Measurements from ENCODE around the gene SH3D21.

DNA sequence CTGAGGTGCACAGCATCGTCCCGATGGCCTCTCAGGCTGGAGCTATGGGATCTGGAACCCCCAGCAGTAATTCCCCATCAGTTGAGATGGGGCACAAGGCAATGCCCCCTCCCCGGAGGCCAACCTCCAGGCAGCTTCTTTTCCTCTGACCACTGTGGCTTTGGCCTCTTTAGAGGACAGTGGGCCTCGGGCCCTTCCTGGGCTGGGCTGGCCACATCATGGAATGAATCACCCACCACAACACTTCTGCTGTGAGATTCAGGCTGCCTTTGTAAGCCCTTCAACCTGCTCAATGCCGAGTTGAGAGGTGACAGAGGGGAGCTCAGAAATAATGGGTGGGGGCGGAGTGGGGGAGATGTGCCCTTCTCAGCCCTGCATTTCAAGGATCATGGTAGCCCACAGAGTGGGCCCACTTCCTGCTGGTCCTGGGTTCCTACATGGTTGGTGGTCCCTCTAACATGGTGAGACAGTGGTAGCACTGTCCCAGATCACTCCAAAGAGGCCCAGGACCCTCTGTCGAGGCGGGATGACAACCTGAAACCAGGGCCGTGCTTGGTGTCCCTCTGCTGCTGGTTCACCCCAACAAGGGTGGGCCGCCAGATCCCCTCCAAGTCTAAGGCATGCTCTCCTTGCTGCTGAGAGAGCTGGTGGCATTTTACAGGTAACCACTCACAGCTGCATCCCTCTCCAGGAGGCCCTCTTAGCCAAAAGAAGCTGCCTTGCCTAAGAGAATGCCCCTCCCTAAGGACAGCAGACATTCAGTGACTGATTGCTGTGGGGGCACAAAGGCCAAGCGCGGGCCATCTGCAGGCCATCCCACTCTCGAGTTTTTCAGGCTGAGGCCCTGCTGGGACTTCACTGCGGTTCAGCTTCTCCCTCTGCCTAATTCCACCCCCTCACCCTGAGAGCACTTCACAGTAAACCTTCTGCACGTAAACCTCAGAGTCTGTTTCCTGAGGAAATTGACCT lies 47.0 kb downstream of the SH3D21 start:
- TF ChIP-seq EZH2 (optimal IDR thresholded peaks at IDR 0.05; ENCODE audit: low read depth, low read length), result no peak
- no peak for TF ChIP-seq EZH2phosphoT487 (IDR thresholded peaks at IDR 0.05; ENCODE audit: low read length)
- TF ChIP-seq, protein P1, sequence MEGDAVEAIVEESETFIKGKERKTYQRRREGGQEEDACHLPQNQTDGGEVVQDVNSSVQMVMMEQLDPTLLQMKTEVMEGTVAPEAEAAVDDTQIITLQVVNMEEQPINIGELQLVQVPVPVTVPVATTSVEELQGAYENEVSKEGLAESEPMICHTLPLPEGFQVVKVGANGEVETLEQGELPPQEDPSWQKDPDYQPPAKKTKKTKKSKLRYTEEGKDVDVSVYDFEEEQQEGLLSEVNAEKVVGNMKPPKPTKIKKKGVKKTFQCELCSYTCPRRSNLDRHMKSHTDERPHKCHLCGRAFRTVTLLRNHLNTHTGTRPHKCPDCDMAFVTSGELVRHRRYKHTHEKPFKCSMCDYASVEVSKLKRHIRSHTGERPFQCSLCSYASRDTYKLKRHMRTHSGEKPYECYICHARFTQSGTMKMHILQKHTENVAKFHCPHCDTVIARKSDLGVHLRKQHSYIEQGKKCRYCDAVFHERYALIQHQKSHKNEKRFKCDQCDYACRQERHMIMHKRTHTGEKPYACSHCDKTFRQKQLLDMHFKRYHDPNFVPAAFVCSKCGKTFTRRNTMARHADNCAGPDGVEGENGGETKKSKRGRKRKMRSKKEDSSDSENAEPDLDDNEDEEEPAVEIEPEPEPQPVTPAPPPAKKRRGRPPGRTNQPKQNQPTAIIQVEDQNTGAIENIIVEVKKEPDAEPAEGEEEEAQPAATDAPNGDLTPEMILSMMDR (IDR thresholded peaks at IDR 0.05; ENCODE audit: low read length), result no peak
